Neuron (in vitro differentiated cells): ENCODE measurements around the gene LST1.

ENCODE experiments used
- H2AFZ ChIP-seq: one replicate; pipeline ENCODE4 v1.6.1; 2013; ENCODE audit warnings: low read depth, mild to moderate bottlenecking, inconsistent platforms, low read length, moderate library complexity
- H3K27me3 ChIP-seq: one replicate; pipeline ENCODE4 v1.6.1; 2013; ENCODE audit warnings: low read length; ENCODE audit not compliant: insufficient read depth
- H3K36me3 ChIP-seq: one replicate; pipeline ENCODE4 v1.6.1; 2013; ENCODE audit warnings: low read length; ENCODE audit not compliant: insufficient read depth
- H3K4me1 ChIP-seq: one replicate; pipeline ENCODE4 v1.6.1; 2013; ENCODE audit warnings: low read length; ENCODE audit not compliant: insufficient read depth
- H3K4me3 ChIP-seq: 2 replicates; pipeline ENCODE4 v1.5.1; 2013; ENCODE audit warnings: mild to moderate bottlenecking, low read length, moderate library complexity
- H3K9me3 ChIP-seq: one replicate; pipeline ENCODE4 v1.6.1; 2013; ENCODE audit warnings: low read length

LST1 gene

GRCh38 chr6:31572041-31572911 is 13.8 kb upstream of the LST1 start, which contains the start of gene LTA:
Gene LTA (plus strand): TSS chr6:31572289. CDS start chr6:31572743, 454 bp downstream.
- no peak within 1 kb of the TSS for H2AFZ ChIP-seq
- H3K4me3 ChIP-seq, result no peak within 1 kb of the TSS
- H3K36me3 ChIP-seq, result no peaks in the 10 kb centered on the region
- peaks cover 18% of the 10 kb centered on the region for H3K27me3 ChIP-seq
- H3K9me3 ChIP-seq, result no peaks in the 10 kb centered on the region
- H3K4me1 ChIP-seq, result peaks cover 9% of the 10 kb centered on the region

GRCh38 chr6:31573239-31574105 is 12.6 kb upstream of the LST1 start:
- Histone ChIP-seq H3K9me3 (no peaks in the 10 kb centered on the region), H3K27me3 (peaks cover 22% of the 10 kb centered on the region), H3K36me3 (no peaks in the 10 kb centered on the region), H2AFZ (no peak overlapping the region), H3K4me1 (no peaks in the 10 kb centered on the region), H3K4me3 (no peak overlapping the region)

- H3K9me3 ChIP-seq, result no peaks in the 10 kb centered on the region
- H3K4me1 ChIP-seq, result no peaks in the 10 kb centered on the region
- H3K27me3 ChIP-seq, result peaks cover 26% of the 10 kb centered on the region
- H3K36me3 ChIP-seq, result no peaks in the 10 kb centered on the region
- H3K4me3 ChIP-seq, result no peak overlapping the region
- no peak overlapping the region for H2AFZ ChIP-seq
These were observed 11.7 kb upstream of the LST1 start for GRCh38 chr6:31574106-31575061.

GRCh38 chr6:31575335-31575901 is 10.7 kb upstream of the LST1 start, which contains the start of gene TNF:
Gene TNF (plus strand): TSS chr6:31575565. CDS start chr6:31575742, 177 bp downstream.
- Histone ChIP-seq H3K4me1 (no peaks in the 10 kb centered on the region), H3K36me3 (no peaks in the 10 kb centered on the region), H3K9me3 (no peaks in the 10 kb centered on the region), H3K4me3 (no peak within 1 kb of the TSS), H2AFZ (no peak within 1 kb of the TSS), H3K27me3 (peaks cover 30% of the 10 kb centered on the region)

GRCh38 chr6:31575952-31576685 is 10.0 kb upstream of the LST1 start:
- peaks cover 30% of the 10 kb centered on the region for H3K27me3 ChIP-seq
- H3K36me3 ChIP-seq, result no peaks in the 10 kb centered on the region
- no peak overlapping the region for H3K4me3 ChIP-seq
- H3K9me3 ChIP-seq, result no peaks in the 10 kb centered on the region
- H3K4me1 ChIP-seq, result no peaks in the 10 kb centered on the region
- H2AFZ ChIP-seq, result no peak overlapping the region

- Histone ChIP-seq H3K36me3 (no peaks in the 10 kb centered on the region), H2AFZ (no peak overlapping the region), H3K4me1 (no peaks in the 10 kb centered on the region)
These were observed 9.0 kb upstream of the LST1 start for GRCh38 chr6:31576897-31577578.

GRCh38 chr6:31577579-31577966 is 8.5 kb upstream of the LST1 start:
- Histone ChIP-seq H2AFZ (no peak overlapping the region), H3K9me3 (no peaks in the 10 kb centered on the region), H3K4me1 (no peaks in the 10 kb centered on the region), H3K4me3 (no peak overlapping the region), H3K36me3 (no peaks in the 10 kb centered on the region), H3K27me3 (peaks cover 24% of the 10 kb centered on the region)

More at GRCh38 chr6:31576897-31577578, 9.0 kb upstream of the LST1 start:
- Histone ChIP-seq H3K27me3 (peaks cover 26% of the 10 kb centered on the region), H3K9me3 (no peaks in the 10 kb centered on the region), H3K4me3 (no peak overlapping the region)

- Histone ChIP-seq H3K9me3 (no peaks in the 10 kb centered on the region), H3K36me3 (no peaks in the 10 kb centered on the region), H3K4me1 (no peaks in the 10 kb centered on the region), H2AFZ (no peak overlapping the region), H3K27me3 (peaks cover 22% of the 10 kb centered on the region), H3K4me3 (no peak overlapping the region)
These were observed 7.6 kb upstream of the LST1 start for GRCh38 chr6:31578184-31579118.

GRCh38 chr6:31579119-31579505 is 7.0 kb upstream of the LST1 start:
- Histone ChIP-seq H3K27me3 (peaks cover 21% of the 10 kb centered on the region), H3K9me3 (no peaks in the 10 kb centered on the region), H3K4me3 (no peak overlapping the region), H2AFZ (no peak overlapping the region), H3K36me3 (no peaks in the 10 kb centered on the region), H3K4me1 (no peaks in the 10 kb centered on the region)

- peaks cover 21% of the 10 kb centered on the region for H3K27me3 ChIP-seq
- no peaks in the 10 kb centered on the region for H3K4me1 ChIP-seq
These were observed 6.3 kb upstream of the LST1 start for GRCh38 chr6:31579546-31580437.

More at GRCh38 chr6:31579546-31580437, 6.3 kb upstream of the LST1 start:
- no peaks in the 10 kb centered on the region for H3K36me3 ChIP-seq
- H3K9me3 ChIP-seq, result no peaks in the 10 kb centered on the region
- no peak overlapping the region for H3K4me3 ChIP-seq
- H2AFZ ChIP-seq, result no peak overlapping the region
